NK-92 treated with Interleukin-12 subunit alpha and Interleukin-12 subunit beta, amount 100 ng/mL, for 24 hours (cell line): ENCODE results near the gene SCAMP5.

Experiments
- DNase-seq: peaks from one replicate; lab custom pipeline; 2025; lab: John Stamatoyannopoulos, UW

Gene SCAMP5

GRCh38 chr15:75023181-75023871 lies 28.0 kb downstream of the SCAMP5 start, which contains the start of gene PPCDC:
TSS of gene PPCDC (plus strand) at chr15:75023590. CDS start at chr15:75028319, 4,729 bp downstream.
- DNase-seq: peak; percentile 94

- no peak for DNase-seq
These were observed 28.7 kb downstream of the SCAMP5 start for GRCh38 chr15:75023872-75024636.

- no peak for DNase-seq
These were observed 29.7 kb downstream of the SCAMP5 start for GRCh38 chr15:75025107-75025506.

- DNase-seq: no peak
These were observed 30.3 kb downstream of the SCAMP5 start for GRCh38 chr15:75025548-75026260.

- no peak for DNase-seq
These were observed 32.2 kb downstream of the SCAMP5 start for GRCh38 chr15:75027551-75027950.

- no peak for DNase-seq
These were observed 33.6 kb downstream of the SCAMP5 start for GRCh38 chr15:75028991-75029377.

DNA sequence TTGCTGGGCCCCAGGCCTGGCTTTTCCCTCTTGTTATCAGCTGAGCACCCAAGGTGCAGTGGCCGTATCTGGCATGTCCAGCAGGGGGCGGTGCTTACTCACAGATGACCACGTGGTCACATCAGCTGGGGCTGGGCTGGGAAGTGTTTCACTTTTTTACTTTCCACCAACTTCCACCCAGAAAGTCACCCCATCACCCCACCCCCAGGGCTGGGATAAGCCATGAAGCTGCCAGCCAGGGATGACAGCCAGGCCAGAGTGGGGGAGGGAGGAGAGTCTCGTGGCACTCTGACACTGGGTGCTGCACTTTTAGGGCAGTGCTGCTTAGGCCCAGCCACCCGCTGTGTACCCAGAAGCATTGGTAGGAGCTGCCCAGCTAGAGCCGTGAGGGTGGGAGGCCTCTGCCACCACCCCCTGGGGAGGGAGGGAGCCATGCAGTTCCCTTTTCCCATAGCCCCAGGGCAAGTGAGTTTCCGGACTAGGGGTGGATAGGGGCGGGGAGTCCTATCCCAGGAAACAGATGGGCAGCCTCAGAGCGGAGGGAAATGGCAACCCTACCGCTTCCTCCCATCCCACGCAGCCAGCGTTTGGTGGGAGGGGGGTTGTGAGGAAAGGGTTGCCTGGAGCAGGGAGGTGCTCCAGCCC lies 34.1 kb downstream of the SCAMP5 start:
- DNase-seq: peak; percentile 85

DNA sequence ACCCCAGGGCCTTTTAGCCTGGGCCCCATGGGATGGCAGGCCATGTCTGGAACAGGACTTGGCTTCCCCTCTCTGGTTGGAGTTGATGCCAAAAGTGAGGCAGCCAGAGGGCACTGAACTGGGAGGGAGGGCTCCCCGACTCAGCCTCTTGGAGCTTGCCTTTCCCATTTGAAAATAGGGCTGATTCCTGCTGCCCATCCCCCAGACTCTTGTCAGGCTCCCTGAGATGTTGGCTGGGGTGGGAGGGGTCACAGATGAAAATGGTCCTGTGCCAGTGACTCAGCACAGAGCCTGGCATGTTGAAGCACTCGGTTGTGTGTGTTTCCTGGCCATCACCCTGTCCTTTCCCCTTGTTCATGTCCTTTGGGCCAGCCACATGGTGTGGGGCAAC lies 34.7 kb downstream of the SCAMP5 start:
- no peak for DNase-seq

DNA sequence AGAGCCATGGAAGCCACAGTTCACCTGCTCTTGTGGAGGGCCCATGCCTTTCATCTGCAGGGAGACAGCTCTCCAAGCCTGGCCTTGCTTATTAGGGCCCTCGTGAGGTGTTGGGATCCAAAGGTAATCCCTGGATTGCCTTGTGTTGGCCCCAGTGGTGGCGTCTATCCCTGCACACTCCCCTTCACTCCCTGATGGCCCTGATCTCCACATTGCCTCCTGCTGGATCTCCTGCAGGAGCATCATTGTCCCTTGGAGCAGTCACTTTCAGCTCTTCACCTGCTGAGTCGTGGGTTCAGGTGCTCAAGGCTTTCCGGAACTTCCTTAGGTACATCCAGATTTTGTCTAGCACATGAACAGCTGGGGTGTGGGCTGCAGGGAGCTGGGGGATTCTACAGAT lies 35.1 kb downstream of the SCAMP5 start:
- DNase-seq: no peak

GRCh38 chr15:75031848-75032247 lies 36.5 kb downstream of the SCAMP5 start:
- no peak for DNase-seq

- no peak for DNase-seq
These were observed 37.0 kb downstream of the SCAMP5 start for GRCh38 chr15:75032395-75032794.

DNA sequence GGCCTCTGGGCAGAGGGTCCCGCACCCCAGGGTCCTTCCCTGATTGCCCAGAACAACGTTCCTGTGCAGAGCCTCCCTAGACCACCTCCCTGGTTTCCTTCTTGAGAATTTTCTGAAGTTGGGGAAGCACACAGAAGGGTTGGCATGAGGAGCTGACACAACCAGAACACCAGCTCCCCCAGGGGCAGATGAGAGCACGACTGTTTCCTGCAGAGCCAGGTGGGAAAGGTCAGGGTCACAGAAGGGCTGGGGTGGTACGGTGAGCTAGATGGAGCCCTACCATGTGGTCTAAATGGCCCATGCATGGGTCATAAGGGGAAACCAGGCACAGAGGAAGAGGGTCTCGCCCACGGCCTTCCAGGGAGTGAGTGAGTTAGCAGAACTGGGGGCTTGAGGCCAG lies 38.4 kb downstream of the SCAMP5 start:
- DNase-seq: no peak

- no peak for DNase-seq
These were observed 39.3 kb downstream of the SCAMP5 start for GRCh38 chr15:75034615-75035014.

- DNase-seq: no peak
These were observed 40.9 kb downstream of the SCAMP5 start for GRCh38 chr15:75036212-75036616.

GRCh38 chr15:75037685-75038084 lies 42.3 kb downstream of the SCAMP5 start:
- peak; percentile 72 for DNase-seq

DNA sequence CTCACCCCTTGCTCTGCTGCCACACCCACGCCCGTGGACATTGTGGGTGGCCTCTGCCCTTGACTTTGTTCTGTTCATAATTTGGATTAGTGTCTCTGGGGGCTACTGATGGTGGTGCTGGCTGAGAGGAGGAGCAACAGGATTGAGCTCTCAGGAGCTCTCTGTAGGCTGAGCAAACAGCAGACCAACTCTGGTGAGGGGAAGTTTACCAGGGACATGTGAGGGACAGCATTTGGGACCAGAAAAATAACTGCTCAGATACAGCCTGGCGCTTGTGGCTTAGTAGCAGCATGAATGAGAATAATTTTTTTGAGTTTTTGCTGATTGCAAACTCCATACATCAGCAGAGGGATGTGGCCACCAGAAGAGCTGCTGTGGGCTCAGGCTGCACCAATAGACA lies 42.9 kb downstream of the SCAMP5 start:
- DNase-seq: peak; percentile 48

DNA sequence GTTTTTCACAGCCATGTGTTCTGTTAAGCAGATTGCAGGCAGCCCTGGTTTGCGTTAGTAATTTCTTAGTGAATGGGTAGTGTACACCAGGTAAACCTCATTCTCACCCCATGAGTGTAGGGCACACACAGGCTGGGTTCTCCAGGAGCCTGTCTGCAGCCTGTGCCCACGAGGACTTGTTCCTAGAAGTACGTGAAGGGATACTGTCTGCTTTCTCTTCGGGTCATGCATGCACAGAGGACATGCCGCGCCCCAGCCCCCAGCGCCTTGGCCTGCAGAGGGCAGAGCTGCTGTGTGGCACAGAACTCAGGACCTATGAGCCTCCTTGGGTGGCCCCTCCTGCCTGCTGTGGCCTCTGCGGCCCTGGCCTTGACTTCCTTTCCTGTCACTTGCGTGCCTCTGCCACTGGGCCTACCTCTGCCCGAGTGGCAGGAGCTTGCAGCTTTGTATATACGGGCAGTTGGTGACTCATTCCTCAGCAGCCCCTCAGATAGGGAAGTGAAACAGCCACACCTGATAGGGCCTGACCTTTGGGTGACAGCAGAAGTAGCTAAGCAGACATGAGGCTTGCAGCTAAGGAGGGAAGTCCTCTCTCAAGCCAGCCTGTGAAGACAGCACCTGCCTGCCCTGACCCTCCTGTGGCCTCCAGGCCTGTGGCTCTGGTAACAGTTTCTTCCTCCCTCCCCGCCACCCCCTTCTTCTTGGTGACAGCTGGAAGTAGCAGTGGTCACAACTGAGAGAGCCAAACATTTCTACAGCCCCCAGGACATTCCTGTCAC lies 47.6 kb downstream of the SCAMP5 start:
- peak; percentile 98 for DNase-seq

DNA sequence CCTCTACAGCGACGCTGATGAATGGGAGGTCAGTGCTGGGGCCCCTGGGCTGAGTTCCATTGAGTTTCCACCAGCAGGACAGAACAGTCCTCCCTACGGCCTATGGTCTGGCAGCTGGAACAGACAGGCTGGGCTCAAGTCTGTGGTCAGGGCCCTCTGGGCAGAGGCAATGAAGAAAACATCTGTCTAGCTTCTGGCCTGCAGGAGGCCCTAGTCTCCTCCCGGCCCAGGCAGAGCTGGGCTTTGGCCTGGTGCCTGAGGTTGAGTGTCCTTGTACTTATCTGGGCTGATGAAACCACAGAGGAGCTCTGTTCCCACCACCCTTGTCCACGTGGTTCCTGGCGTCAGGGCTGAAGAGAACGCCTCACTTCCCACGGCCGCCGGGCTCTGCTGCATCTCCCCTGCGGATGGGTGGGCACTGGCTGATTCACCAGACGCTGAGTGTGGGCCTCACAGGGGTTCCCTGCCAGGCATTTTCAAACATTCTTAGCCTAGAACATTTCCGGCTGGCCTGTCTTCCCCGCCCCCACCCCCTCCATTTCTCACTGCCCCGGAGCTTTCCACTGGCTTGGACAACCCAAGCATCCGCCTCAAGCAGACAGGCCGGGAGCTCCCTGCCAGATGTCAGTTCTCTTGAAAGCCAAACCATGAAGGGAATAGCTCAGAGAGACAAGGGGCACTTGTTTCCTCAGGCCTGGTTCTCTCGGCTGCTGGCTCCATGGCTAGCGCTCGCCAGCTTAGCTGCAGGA lies 48.3 kb downstream of the SCAMP5 start:
- DNase-seq: peak; percentile 90

DNA sequence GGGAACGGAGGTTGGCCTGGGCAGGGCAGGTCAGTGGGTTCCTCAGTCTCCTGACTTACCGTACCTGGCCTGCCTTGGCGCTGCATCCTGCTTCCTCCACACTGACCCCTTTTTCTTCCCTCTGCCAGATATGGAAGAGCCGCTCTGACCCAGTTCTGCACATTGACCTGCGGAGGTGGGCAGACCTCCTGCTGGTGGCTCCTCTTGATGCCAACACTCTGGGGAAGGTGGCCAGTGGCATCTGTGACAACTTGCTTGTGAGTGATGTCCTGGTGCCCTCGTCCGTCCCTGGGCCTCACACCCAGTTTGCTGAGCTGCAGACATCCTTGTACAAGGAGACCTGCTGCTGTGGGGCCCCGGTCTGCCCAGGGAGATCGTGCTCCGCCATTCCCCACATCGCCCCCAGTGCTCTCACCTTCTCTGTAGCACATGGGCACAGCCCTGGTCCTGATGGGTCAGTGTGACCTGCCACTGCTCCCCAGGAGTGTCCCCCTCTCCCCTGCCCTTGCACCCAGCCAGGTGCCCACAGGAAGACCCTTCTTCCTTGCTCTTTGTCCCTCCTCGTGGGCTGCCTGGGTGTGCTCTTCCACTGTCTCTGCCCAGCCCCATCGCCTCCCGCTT lies 49.0 kb downstream of the SCAMP5 start:
- peak; percentile 54 for DNase-seq

DNA sequence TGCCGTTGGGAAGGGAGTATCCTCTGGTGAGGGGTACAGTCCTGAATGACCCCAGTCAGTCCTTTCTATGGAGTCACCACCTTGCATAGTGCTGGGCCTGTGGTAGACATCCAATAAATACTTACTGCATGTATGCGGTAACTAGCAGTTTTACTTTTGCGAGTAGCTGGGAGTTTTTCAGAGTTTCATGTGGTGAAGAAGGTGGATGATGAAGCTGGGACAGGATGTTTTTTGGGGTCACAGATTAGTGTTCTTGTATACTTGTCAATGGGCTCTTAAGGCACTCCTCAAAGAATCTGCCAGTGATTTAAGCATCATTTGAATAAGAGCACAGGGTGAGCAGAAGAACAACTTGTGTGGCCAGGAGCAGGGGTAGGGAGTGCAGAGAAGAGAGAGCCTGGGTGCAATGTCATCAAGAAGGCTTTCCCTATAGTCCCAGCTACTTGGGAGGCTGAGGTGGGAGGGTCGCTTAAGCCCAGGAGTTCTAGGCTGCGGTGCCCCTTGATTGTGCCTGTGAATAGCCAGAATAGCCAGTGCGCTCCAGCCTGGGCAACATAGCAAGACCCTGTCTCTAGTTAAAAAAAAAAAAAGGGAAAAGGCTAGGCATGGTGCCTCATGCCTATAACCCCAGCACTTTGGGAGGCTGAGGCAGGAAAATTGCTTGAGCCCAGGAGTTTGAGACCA lies 50.1 kb downstream of the SCAMP5 start:
- DNase-seq: no peak
